ENCODE results near the gene MYO5A.
"Not testable (repeated sequence)": the region's sequence is repeated elsewhere in the genome, so short reads cannot be mapped to it uniquely, and the experiment has no call there.

Gene MYO5A

DNA sequence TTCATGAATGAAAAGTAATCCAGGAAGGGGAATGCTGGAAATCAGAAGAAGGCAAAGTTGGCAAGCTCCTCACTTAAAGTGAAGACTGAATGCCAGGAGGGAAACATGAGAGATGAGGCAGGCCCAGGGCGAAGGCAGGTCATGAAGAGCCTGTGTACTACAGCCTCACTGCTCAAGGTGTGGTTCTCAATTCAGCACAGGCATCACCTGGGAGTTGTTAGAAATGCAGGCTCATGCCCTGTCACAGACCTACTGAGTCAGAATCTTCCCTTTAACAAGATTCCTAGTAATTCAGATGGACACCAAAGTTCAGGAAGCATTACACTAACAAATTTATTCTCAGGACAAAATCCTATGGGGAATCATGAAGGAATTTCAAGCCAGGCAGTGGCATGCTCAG is 14.2 kb downstream of the MYO5A start:
- in situ Hi-C loops (cut with MboI; ENCODE audit: low pct_unique_long_range_greater_than_20kb, low sequenced_read_pairs): no loop called here
- DNase-seq: no peak

DNA sequence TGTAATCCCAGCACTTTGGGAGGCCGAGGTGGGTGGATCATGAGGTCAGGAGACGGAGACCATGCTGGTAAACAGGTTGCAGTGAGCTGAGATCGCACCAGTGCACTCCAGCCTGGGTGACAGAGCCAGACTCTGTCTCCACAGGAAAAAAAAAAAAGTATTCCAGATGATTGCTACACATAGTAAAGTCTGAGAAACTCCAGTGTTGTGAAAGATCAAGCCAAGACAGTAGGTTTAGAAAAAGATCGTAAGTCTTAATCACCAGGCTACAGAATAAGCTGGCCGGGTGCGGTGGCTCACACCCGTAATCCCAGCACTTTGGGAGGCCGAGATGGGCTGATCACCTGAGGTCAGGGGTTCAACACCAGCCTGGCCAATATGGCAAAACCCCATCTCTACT is 15.8 kb downstream of the MYO5A start:
- DNase-seq; in situ Hi-C loops (cut with MboI; ENCODE audit: low pct_unique_long_range_greater_than_20kb, low sequenced_read_pairs): not testable (repeated sequence)

DNA sequence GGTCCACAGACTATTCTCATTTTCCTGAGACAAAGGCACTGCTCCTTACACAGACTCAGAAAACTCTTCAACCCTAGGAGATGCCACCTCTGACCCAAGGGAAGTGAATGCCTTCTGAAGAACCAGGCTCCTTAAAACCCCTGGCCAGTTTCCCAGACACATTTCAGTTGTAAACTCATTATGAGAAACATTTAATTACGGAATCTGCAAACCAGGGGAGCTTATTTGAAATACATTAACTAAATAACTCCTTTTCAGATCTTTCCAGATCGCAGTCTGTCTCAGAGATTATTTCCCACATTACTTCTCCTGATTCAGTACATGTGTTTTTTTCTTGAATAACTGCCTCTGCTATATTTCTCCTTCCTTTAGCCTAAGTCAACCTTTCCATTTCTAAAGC is 17.6 kb downstream of the MYO5A start:
- in situ Hi-C loops (cut with MboI; ENCODE audit: low pct_unique_long_range_greater_than_20kb, low sequenced_read_pairs): no loop called here
- no peak for DNase-seq

DNA sequence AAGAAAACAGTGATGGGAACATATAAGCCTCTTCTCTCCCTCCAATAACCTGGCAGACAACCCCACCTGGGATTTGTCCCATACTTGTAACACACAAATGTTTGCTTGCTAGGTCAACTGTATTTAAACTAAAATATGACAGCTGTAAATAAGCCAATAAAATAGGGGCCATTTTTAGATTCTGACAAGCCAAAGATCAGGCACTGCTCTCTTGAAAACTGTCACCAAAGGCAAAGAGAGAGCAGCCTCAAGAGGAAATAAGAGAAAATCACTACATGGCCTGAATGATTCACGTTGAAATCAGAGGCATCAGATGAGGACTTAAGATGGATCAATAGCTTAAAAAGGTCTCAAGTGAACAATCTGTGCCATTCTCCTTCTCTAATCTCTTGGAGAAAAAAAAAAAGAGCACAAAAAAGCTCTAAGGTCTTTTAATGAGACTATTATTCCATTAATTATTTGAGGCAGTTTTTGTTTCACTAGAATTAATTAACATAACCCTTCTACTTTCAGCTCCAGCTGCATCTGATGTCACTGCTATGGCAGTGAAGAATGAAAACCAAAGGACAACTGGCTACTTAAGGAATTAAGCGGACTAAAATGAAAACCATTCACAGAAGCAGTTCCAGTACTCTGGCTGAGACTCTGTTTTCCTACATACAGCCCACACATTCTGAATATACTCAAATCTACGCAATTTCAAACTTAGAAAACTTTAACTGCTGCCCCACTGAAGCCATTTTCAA is 19.0 kb downstream of the MYO5A start:
- no peak for DNase-seq
- in situ Hi-C loops (cut with MboI; ENCODE audit: low pct_unique_long_range_greater_than_20kb, low sequenced_read_pairs): no loop called here

- in situ Hi-C loops (cut with MboI; ENCODE audit: low pct_unique_long_range_greater_than_20kb, low sequenced_read_pairs): no loop called here
- DNase-seq: no peak
These were observed 22.1 kb downstream of the MYO5A start for GRCh38 chr15:52506549-52506948.

- DNase-seq: no peak
- in situ Hi-C loops (cut with MboI; ENCODE audit: low pct_unique_long_range_greater_than_20kb, low sequenced_read_pairs): no loop called here
These were observed 23.5 kb downstream of the MYO5A start for GRCh38 chr15:52505151-52505550.

- DNase-seq: no peak
- in situ Hi-C loops (cut with MboI; ENCODE audit: low pct_unique_long_range_greater_than_20kb, low sequenced_read_pairs): no loop called here
These were observed 24.7 kb downstream of the MYO5A start for GRCh38 chr15:52503788-52504496.

DNA sequence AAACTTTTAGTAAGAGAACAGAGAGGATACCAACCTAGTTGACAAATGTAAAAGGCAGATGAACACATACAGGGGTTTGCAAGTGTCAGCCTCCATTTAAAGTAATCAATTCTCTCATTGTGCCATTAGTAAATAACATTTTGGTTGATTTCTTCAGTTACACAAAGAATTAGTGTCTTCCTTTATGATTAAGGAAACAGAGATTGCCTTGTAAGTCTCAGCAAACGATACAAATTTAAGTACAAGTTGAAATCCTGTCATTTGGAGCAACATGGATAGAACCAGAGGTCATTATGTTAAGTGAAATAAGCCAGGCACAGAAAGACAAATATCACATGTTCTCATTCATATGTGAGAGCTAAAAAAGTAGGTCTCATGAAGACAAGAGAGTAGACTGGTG is 26.1 kb downstream of the MYO5A start:
- DNase-seq: no peak
- in situ Hi-C loops (cut with MboI; ENCODE audit: low pct_unique_long_range_greater_than_20kb, low sequenced_read_pairs): no loop called here

DNA sequence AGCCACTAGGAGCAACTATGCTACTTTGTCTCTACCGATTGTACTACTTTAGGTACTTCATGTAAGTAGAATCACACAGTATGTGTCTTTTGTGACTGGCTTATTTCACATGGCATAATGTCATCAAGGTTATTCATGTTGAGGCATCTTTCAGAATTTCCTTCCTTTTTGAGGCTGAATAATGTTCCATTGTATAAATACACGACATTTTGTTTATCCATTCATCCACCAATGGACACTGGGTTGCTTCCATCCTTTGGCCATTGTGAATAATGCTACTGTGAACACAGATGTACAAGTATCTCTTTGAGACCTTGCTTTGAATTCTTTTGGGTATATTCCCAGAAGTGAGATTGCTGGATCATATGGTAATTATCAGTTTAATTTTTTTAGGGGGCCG is 29.2 kb downstream of the MYO5A start:
- no peak for DNase-seq
- in situ Hi-C loops (cut with MboI; ENCODE audit: low pct_unique_long_range_greater_than_20kb, low sequenced_read_pairs): no loop called here

DNA sequence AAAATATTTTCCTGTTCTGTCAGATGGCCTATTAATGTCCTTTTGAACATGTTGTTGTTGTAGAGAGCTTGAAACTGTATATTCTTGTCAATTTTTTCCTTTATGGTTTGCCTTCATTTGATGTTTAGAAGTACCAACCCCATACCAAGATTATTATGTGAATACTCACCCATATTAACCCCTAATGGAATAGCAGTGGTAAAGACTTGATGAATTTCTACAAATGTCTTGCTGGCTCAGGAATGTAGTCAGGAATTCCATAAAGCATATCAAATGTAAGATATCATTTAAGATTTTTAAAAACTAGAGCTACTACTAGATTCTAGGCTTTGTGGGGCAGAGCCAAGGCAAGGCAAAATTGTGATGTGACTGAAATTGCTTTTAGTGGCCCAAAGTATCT is 30.0 kb downstream of the MYO5A start:
- in situ Hi-C loops (cut with MboI; ENCODE audit: low pct_unique_long_range_greater_than_20kb, low sequenced_read_pairs): no loop called here
- no peak for DNase-seq

DNA sequence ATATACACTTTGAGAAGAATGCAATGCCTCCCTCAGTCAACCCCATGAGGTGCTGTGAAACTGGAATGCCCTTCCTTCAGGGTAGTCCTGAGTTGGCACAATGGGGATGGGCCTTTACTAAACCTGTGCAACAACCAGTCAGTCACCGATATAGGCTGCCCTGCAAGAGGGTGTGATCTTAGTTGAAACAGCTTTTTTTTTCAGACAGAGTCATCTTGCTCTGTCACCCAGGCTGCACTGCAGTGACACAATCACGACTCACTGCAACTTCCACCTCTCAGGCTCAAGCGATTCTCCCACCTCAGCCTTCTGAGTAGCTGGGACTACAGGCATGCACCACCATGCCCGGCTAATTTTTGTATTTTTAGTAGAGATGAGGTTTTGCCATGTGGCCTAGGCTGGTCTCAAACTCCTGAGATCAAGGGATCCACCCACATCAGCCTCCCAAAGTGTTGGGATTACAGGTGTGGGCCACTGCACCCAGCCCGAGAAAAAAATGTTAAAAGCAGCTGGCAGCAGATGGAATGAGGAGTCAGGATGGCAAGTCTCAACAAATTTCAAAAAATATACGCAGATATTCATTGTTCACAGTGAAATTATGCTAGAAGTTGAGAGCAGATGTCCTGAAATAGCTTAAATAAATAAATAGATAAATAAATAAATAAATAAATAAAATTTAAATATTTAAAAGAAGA is 31.8 kb downstream of the MYO5A start:
- in situ Hi-C loops (cut with MboI; ENCODE audit: low pct_unique_long_range_greater_than_20kb, low sequenced_read_pairs): no loop called here
- DNase-seq: no peak

- DNase-seq: no peak
- in situ Hi-C loops (cut with MboI; ENCODE audit: low pct_unique_long_range_greater_than_20kb, low sequenced_read_pairs): no loop called here
These were observed 32.5 kb downstream of the MYO5A start for GRCh38 chr15:52496175-52496574.

- in situ Hi-C loops (cut with MboI; ENCODE audit: low pct_unique_long_range_greater_than_20kb, low sequenced_read_pairs): no loop called here
- no peak for DNase-seq
These were observed 33.6 kb downstream of the MYO5A start for GRCh38 chr15:52495125-52495524.

DNA sequence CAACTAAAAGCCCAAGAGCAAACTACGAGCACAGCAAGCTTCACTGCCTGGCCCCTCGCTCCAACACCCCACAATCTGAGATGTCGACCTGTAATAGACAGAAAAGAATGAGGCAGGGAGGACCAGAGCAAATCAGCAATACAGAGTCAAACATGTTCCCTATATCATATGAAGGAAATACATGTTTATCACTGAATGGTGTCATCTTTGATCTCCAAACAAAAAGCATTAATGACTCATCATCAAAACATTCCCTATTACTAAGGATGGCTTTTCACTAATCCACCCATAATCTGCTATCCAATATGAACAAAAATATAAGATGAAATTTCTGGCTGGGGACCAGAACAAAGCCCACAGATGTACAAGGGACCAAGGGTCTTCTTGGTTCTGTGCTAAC is 34.7 kb downstream of the MYO5A start:
- in situ Hi-C loops (cut with MboI; ENCODE audit: low pct_unique_long_range_greater_than_20kb, low sequenced_read_pairs): no loop called here
- DNase-seq: no peak

DNA sequence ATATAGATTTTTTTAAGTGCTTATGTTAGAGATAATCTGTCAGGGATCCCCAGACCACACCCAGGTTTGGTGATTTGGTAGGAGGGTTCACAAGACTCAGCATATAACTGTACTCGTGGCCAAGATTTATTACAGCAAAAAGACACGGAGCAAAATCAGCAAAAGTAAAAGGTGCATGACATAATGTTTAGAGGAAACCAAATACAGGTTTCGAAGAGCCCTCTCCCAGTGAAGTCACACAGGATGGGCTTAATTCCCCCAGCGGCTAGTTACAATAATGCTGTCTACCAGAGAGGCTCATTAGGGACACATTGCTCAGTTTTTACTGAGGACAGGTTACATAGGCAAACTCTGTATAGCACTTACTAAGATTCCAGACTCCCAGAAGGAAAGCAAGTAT is 36.5 kb downstream of the MYO5A start:
- in situ Hi-C loops (cut with MboI; ENCODE audit: low pct_unique_long_range_greater_than_20kb, low sequenced_read_pairs): no loop called here
- no peak for DNase-seq

GRCh38 chr15:52491472-52491871 is 37.2 kb downstream of the MYO5A start:
- in situ Hi-C loops (cut with MboI; ENCODE audit: low pct_unique_long_range_greater_than_20kb, low sequenced_read_pairs): no loop called here
- DNase-seq: no peak

DNA sequence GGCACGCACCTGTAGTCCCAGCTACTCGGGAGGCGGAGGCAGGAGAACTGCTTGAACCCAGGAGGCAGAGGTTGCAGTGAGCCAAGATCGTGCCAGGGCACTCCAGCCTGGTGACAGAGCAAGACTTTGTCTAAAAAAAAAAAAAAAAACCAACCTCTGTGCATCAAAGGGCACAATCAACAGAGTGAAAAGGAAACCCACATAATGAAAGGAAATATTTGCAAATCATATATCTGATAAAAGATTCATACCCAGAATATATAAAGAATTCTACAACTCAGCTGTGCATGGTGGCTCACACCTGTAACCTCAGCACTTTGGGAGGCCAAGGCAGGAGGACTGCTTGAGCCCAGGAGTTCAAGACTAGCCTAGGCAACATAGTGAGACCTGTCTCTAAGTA is 39.2 kb downstream of the MYO5A start:
- DNase-seq; in situ Hi-C loops (cut with MboI; ENCODE audit: low pct_unique_long_range_greater_than_20kb, low sequenced_read_pairs): not testable (repeated sequence)

- in situ Hi-C loops (cut with MboI; ENCODE audit: low pct_unique_long_range_greater_than_20kb, low sequenced_read_pairs): no loop called here
- no peak for DNase-seq
These were observed 39.9 kb downstream of the MYO5A start for GRCh38 chr15:52488830-52489229.

DNA sequence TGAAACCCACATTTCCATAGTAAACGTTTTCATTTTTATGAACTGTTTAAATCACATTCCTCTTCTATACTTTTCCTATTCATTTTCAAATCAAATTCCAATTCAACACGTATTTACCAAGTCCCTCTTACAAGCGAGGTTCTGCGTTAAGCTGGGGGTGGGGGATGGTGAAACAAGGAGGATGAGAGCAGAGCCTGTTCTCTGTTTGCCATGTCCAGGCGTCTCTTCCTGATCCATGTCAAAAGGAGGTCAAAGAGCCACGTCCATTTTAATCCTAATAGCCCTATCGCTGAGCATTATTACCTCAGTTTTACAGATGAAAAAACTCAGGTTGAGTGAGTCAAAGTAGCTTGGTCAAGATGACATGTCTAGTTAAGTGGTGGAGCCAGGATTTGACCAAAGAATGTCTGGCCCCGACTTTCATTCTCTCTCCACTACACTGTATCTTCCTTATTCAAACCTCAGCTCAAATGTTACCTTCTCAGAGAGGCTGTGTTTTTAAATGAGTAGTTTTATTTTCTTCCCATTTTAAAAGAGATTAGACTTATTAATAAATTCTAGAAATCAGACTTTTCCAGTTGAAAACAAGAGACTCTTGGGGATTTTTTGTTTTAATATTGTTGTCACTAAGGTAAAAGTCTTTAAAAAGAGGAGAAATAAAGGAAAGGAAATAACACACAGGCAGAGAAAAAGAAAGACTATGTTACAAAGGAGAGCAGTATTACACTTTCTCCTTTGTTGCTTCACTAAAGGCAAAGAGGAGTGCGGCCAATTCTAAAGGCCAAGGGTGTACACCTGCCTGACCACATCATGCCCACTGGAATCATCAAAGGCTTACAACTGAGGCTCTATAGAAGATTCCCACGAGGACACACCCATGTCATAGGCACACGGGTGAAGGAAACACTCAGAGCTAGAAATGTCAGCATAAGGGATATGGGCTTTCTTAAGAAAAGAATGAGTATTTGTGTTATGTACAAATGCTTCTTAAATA is 42.4 kb downstream of the MYO5A start:
- DNase-seq: no peak
- in situ Hi-C loops (cut with MboI; ENCODE audit: low pct_unique_long_range_greater_than_20kb, low sequenced_read_pairs): no loop called here

Data from KBM-7 (cell line).